ENCODE results near the gene CD300C. TPM values are rescaled to one million over a fixed set of nuclear protein-coding genes. Genes with fewer than 3 reads are reported as not detected.

The CD300C gene
- total RNA-seq, 1 donor from 2014 or later = not detected

GRCh38 chr17:74516561-74517328 is 29.2 kb downstream of the CD300C start:
- H3K4me3 ChIP-seq = no peak overlapping the region
- no peak overlapping the region for H3K27ac ChIP-seq
- intact Hi-C loops (cut with DNase I) = no loop called here
- no peaks in the 10 kb centered on the region for H3K27me3 ChIP-seq
- no peaks in the 10 kb centered on the region for H3K36me3 ChIP-seq
- H3K9me3 ChIP-seq = no peaks in the 10 kb centered on the region
- peak; percentile 65 to 91 for DNase-seq (ENCODE audit: extremely low spot score in 2 of 2)
- H3K4me1 ChIP-seq = no peaks in the 10 kb centered on the region
- TF ChIP-seq POLR2AphosphoS5 (IDR thresholded peaks at IDR 0.05; ENCODE audit: insufficient read depth in 1 of 2, low read depth in 1 of 2) = no peak
- no peak for TF ChIP-seq POLR2A (IDR thresholded peaks at IDR 0.05)
- TF ChIP-seq CTCF (IDR thresholded peaks at IDR 0.05) = no peak

GRCh38 chr17:74515941-74516340 is 30.0 kb downstream of the CD300C start:
- Histone ChIP-seq H3K4me3 (no peak overlapping the region), H3K36me3 (no peaks in the 10 kb centered on the region), H3K27ac (no peak overlapping the region), H3K9me3 (no peaks in the 10 kb centered on the region), H3K4me1 (no peaks in the 10 kb centered on the region), H3K27me3 (no peaks in the 10 kb centered on the region)
- intact Hi-C loops (cut with DNase I) = no loop called here
- peak in 1 of 2 donors; percentile 32 for DNase-seq (ENCODE audit: extremely low spot score in 2 of 2)
- TF ChIP-seq POLR2A (IDR thresholded peaks at IDR 0.05) (no peak), CTCF (IDR thresholded peaks at IDR 0.05) (no peak), POLR2AphosphoS5 (IDR thresholded peaks at IDR 0.05; ENCODE audit: insufficient read depth in 1 of 2, low read depth in 1 of 2) (no peak)

- TF ChIP-seq POLR2A (IDR thresholded peaks at IDR 0.05) = no peak
- no peak for TF ChIP-seq CTCF (IDR thresholded peaks at IDR 0.05)
- no peak for TF ChIP-seq POLR2AphosphoS5 (IDR thresholded peaks at IDR 0.05; ENCODE audit: insufficient read depth in 1 of 2, low read depth in 1 of 2)
- H3K36me3 ChIP-seq = no peaks in the 10 kb centered on the region
- no peaks in the 10 kb centered on the region for H3K27me3 ChIP-seq
- peak in 1 of 2 donors; percentile 75 for DNase-seq (ENCODE audit: extremely low spot score in 2 of 2)
- no peaks in the 10 kb centered on the region for H3K4me1 ChIP-seq
- H3K9me3 ChIP-seq = no peaks in the 10 kb centered on the region
- intact Hi-C loops (cut with DNase I) = no loop called here
- H3K4me3 ChIP-seq = no peak overlapping the region
- no peak overlapping the region for H3K27ac ChIP-seq
Observed at GRCh38 chr17:74514632-74515334, 31.1 kb downstream of the CD300C start.

- Histone ChIP-seq H3K27ac (no peak overlapping the region), H3K36me3 (no peaks in the 10 kb centered on the region), H3K9me3 (no peaks in the 10 kb centered on the region), H3K4me3 (no peak overlapping the region), H3K4me1 (no peaks in the 10 kb centered on the region), H3K27me3 (no peaks in the 10 kb centered on the region)
- TF ChIP-seq POLR2AphosphoS5 (IDR thresholded peaks at IDR 0.05; ENCODE audit: insufficient read depth in 1 of 2, low read depth in 1 of 2) = no peak
- TF ChIP-seq CTCF (IDR thresholded peaks at IDR 0.05) = no peak
- TF ChIP-seq POLR2A (IDR thresholded peaks at IDR 0.05) = no peak
- no peak for DNase-seq (ENCODE audit: extremely low spot score in 2 of 2)
- intact Hi-C loops (cut with DNase I) = no loop called here
Observed at GRCh38 chr17:74513987-74514631, 31.8 kb downstream of the CD300C start.

All from vagina (tissue), 2 donors.